ENCODE results near the gene ABT1.

ABT1 gene

GRCh38 chr6:26571592-26572296 is 25.0 kb upstream of the ABT1 start:
- no peak for DNase-seq (ENCODE audit: low read depth in 2 of 2)

GRCh38 chr6:26575494-26575939 is 21.2 kb upstream of the ABT1 start:
- DNase-seq (ENCODE audit: low read depth in 2 of 2): no peak

DNA sequence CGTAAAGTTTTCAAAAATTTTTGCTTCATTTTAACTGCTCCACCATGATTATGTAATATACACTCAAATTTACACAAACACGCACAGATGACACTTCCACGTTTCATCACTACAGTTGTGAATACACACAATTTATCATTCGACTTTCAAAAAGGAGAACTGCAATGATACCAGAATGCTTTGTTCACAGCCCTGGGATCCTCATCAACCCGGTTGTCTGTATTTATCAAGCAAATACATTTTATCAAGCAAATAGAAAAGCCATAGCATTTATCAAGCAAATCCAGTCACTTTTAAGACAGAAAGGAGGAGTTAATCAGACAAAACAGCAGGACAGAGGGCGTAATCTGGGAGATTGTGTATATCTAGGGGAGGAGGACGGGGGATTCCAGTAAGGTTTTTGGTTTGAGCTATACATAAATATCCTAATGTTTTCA is 20.3 kb upstream of the ABT1 start:
- no peak for DNase-seq (ENCODE audit: low read depth in 2 of 2)

GRCh38 chr6:26576929-26577719 is 19.6 kb upstream of the ABT1 start:
- no peak for DNase-seq (ENCODE audit: low read depth in 2 of 2)

- no peak for DNase-seq (ENCODE audit: low read depth in 2 of 2)
These were observed 19.1 kb upstream of the ABT1 start for GRCh38 chr6:26577720-26578072.

DNA sequence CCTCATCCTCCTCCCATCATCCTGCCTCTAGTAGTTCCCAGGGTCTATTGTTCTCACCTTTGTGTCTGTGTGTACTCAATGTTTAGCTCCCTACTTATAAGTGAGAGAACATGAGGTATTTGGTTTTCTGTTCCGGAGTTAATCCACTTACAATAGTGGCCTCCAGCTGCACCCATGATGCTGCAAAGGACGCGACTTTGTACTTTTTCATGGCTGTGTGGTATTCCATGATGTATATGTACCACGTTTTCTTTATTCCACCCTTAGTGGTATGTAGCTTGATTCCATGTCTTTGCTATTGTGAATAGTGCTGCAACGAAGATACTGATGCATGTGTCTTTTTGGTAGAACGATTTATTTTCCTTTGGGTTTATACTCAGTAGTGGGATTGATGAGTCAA is 18.5 kb upstream of the ABT1 start:
- no peak for DNase-seq (ENCODE audit: low read depth in 2 of 2)

GRCh38 chr6:26578741-26579140 is 18.0 kb upstream of the ABT1 start:
- DNase-seq (ENCODE audit: low read depth in 2 of 2): no peak

- no peak for DNase-seq (ENCODE audit: low read depth in 2 of 2)
These were observed 15.4 kb upstream of the ABT1 start for GRCh38 chr6:26581164-26581915.

- DNase-seq (ENCODE audit: low read depth in 2 of 2): no peak
These were observed 7.8 kb upstream of the ABT1 start for GRCh38 chr6:26588965-26589364.

DNA sequence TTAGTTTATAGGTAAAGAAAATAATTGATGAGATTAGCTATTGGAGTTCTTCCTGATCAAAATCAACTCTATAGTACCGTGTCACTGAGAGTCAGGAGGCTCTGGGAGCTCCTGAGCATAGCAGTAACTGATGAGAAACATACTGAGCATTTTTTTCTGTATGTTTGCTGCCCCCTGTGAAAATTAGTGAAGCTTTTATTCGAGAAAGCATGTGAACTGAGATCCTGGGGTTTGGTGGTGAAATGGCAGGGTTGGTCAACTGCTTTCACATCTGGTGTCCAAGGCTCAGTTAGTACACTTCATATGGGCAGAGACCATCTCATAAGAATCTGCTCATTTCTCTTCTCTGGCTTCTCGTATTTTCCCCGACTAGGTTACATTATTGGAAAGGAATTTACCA is 4.1 kb upstream of the ABT1 start:
- no peak for DNase-seq (ENCODE audit: low read depth in 2 of 2)

DNA sequence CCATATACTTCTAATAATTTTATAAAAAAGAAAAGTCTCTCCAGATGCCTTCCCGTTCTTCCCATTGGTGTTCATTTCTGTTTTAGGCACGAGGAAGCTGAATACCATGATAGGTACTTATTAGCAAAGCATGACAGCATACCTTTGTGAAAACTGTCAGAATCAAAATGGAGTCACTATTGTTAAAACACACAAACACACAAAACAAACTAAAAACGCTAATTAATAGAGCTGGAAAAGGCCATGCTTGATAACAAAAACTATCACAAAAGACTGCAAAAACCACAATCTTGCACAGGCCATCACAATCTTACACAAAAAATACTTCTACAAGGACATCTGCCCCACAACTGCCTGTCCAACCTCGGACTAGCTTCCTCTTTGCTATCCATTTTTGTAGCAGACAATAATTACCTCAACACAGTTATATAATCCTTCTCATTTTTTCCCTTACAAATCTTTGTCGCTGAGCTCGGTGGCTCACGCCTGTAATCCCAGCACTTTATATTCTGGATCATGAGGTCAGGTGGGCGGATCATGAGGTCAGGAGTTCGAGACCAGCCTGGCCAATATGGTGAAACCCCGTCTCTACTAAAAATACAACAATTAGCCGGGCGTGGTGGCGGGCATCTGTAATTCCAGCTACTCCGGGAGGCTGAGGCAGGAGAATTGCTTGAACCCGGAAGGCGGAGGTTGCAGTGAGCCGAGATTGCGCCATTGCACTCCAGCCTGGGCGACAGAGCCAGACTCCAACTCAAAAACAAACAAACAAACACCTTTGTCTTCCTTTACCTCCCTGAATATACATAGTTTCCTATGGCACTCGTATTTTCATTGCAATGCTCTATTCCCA is 3.2 kb upstream of the ABT1 start:
- no peak for DNase-seq (ENCODE audit: low read depth in 2 of 2)

DNA sequence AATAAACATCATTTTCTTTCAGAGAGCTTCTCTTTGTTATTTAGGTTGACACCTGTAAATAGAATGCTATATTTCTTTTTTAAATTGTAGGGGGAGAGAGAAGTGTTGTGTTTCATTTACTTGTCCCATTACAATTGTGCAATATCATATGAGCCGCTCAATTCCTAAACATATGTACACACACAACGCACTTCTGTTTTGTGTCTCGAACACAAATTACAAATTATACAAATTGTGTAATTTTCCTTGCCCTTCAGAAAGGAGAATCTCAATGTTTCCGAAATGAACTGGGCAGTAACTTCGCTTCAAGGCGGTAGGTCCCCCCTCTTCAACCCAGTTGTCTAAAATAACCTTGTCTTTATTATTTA is 2.6 kb upstream of the ABT1 start:
- no peak for DNase-seq (ENCODE audit: low read depth in 2 of 2)

DNA sequence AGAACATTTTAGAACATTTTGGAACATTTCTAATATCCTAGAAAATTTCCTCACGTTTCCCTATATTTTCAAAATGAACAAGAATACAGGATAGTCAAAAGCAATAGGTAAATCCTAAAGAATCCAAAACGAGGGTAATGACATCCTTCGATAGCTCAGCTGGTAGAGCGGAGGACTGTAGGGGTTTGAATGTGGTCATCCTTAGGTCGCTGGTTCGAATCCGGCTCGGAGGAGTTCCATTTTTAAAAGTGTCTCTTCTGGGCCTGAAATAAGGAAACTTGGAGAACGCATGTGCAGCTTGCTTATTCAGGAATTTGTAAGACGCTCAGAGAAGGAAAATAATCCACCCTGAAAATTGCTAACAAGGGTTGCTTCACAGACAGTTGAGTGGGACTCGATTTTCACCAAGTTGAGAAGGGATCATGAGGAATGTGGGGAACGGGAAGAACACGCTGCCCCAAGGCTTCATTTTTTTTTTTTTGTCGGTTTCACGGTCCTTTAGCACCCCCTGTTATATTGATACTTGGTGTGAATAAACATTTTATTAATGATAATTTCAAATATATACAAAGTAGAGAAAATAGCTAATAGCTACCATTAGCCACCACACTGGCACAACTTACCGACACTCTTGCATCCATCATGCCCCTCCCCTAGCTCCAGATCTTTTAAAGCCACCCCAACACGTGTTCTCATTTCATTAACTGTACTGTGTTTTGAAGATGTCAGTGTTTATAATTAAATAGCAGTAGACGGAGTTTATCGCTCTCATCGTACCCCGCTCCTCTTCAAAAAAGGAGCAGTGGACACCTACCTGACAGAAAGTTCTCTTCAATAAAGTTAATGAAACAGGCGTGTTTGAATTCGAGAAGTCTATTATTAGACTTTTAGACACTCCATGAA is 1.8 kb upstream of the ABT1 start:
- DNase-seq (ENCODE audit: low read depth in 2 of 2): no peak

DNA sequence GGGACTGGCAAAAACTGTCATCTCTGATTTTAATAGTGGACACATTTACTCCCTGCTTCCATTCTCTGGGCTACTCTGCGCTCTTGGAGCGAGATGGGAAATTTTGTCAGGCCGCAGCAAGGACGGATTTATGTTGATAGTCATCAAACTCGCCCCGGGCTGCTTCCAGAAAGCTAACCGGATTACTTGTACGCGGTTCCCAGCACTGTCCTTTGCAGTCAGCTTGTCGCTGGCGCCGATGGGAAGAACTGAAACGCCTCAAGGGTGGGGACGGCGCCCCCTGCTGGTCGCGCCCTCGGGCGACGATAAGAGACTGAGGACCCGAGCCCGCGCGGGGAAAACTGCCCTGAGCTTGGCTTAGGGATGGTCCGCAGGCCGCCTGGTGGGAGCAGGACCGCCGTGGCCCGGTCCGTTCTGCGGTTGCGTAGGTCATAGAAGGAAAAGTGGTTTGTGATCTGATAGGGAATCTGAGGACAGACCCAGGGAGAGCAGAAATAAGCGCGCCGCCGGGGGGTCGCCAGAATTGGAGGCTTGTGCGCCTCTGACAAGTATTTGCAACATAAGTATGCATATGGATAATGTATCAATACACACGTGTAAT is 984 bp upstream of the ABT1 start:
- DNase-seq (ENCODE audit: low read depth in 2 of 2): peak; percentile 78 to 79

DNA sequence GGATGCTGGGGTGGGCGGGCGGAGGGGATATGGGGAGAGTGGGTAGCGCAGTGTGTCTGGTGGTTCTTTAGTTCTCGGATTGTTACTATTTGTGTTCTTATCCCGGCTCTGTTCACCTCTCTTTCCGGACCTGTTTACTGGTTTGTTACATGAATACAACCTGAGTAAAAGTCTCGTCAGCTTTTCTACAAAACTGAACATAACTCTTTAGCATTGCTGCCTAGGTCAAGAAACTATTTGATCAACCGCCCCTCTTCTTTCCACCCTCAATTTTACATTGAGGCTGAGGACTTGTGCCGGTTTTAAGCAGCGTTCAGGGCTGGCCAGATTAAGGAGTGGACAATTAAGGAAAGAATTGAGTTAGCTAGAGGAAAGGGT is 625 bp downstream of the ABT1 start:
- no peak for DNase-seq (ENCODE audit: low read depth in 2 of 2)

DNA sequence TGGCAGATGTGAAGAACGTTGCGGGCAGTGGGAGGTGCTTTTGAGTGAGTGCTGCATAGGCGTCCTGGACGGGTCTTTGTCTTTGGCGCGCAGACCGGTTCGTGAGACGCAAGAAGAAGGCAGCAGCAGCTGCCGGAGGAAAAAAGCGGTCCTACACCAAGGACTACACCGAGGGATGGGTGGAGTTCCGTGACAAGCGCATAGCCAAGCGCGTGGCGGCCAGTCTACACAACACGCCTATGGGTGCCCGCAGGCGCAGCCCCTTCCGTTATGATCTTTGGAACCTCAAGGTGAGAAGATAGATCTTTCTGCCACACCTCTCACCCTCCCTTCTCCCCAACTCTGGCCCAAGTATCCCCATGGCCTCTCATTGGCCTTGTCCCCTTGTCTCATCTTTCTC is 1.1 kb downstream of the ABT1 start:
- no peak for DNase-seq (ENCODE audit: low read depth in 2 of 2)

DNA sequence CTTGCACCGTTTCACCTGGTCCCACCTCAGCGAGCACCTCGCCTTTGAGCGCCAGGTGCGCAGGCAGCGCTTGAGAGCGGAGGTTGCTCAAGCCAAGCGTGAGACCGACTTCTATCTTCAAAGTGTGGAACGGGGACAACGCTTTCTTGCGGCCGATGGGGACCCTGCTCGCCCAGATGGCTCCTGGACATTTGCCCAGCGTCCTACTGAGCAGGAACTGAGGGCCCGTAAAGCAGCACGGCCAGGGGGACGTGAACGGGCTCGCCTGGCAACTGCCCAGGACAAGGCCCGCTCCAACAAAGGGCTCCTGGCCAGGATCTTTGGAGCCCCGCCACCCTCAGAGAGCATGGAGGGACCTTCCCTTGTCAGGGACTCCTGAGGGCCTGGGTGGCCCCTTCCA is 1.5 kb downstream of the ABT1 start:
- DNase-seq (ENCODE audit: low read depth in 2 of 2): no peak

DNA sequence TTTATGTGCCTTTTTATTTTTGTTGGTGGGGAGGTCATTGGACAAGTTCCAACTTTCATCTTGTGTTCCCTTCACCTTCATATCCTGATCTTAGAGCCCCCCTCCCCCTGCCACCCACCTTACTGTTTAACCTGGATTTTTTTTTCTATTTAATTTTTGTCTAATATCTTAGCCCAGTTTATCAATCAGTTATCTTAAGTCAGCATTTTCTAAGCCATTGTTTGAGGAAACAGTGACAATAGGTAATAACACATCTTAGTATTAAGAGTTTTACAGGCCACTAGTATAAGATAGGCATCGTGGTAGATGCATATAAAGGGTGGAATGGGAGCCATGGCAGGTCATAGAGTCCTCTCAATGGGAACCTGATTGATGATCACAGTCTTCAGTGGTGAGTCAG is 2.4 kb downstream of the ABT1 start:
- DNase-seq (ENCODE audit: low read depth in 2 of 2): no peak

GRCh38 chr6:26599591-26599990 is 2.8 kb downstream of the ABT1 start:
- no peak for DNase-seq (ENCODE audit: low read depth in 2 of 2)

GRCh38 chr6:26600759-26601158 is 4.0 kb downstream of the ABT1 start:
- no peak for DNase-seq (ENCODE audit: low read depth in 2 of 2)

Data from stimulated activated CD8-positive, alpha-beta memory T cell treated with anti-CD3 and anti-CD28 coated beads, Interleukin-2, amount 100 ng/mL, for 1 hour (primary cell).